Small intestine (tissue), 7 donors: ENCODE measurements around the gene GJA4. TPM values are rescaled to one million over a fixed set of nuclear protein-coding genes. Genes with fewer than 3 reads are reported as not detected.

Experiments used
- DNase-seq, 2 donors: peaks; one replicate each; pipeline versions ENCODE4 v3.0.0 to v3.0.0-alpha.2; 2013
- FAIRE-seq: peaks from 2 replicates; lab custom pipeline; 2012; peaks lifted over from hg19 to GRCh38; lab: Jason Lieb, UNC
- H3K27ac ChIP-seq, 3 donors: one replicate each; pipeline ENCODE4 v1.5.1; 2013; ENCODE audit warnings: low read length in 2 of 3, mild to moderate bottlenecking in 2 of 3, control low read depth in 1 of 3, inconsistent platforms in 1 of 3, low read depth in 1 of 3, moderate library complexity in 1 of 3
- H3K27me3 ChIP-seq, 3 donors: one replicate each; pipeline ENCODE4 v1.6.1; 2013; ENCODE audit warnings: low read length in 3 of 3, inconsistent platforms in 1 of 3; ENCODE audit not compliant: control insufficient read depth in 3 of 3, insufficient read depth in 3 of 3
- H3K36me3 ChIP-seq, 3 donors: one replicate each; pipeline ENCODE4 v1.6.1; 2013; ENCODE audit warnings: low read length in 3 of 3, inconsistent platforms in 1 of 3, low read depth in 1 of 3, mild to moderate bottlenecking in 1 of 3, moderate library complexity in 1 of 3; ENCODE audit not compliant: control insufficient read depth in 3 of 3, insufficient read depth in 2 of 3
- H3K4me1 ChIP-seq, 3 donors: one replicate each; pipeline ENCODE4 v1.6.1; 2013; ENCODE audit warnings: low read length in 2 of 3, inconsistent platforms in 1 of 3, low read depth in 1 of 3, mild to moderate bottlenecking in 1 of 3, moderate library complexity in 1 of 3; ENCODE audit not compliant: control insufficient read depth in 3 of 3, insufficient read depth in 2 of 3
- H3K4me3 ChIP-seq, 3 donors: one replicate each; pipeline ENCODE4 v1.5.1; 2013; ENCODE audit warnings: low read length in 3 of 3, control low read depth in 1 of 3, inconsistent platforms in 1 of 3, low read depth in 1 of 3, mild to moderate bottlenecking in 1 of 3, moderate library complexity in 1 of 3
- H3K9me3 ChIP-seq, 2 donors: one replicate each; pipeline ENCODE4 v1.6.1; 2013; ENCODE audit warnings: low read depth in 1 of 2, low read length in 1 of 2; ENCODE audit not compliant: control insufficient read depth in 2 of 2, insufficient read depth in 1 of 2
- WGBS, 3 donors: extraction: QIAGEN DNeasy Blood & Tissue Kit; methylation state at CpG; one replicate each; pipeline ENCODE4 v1.1.7; 2013; 5-methylcytosine and 5-hydroxymethylcytosine counted together
- polyA plus RNA-seq, 4 donors: library from polyadenylated mRNA; stranded (reverse) in 3 of 4; unstranded in 1 of 4; fragments of 200-250 nt in 3 of 4; fragments of 120-200 nt in 1 of 4; gene quantifications; one replicate each; pipeline versions ENCODE4 v1.2.1 to v1.2.3, GENCODE V29; 2013
- donor health status: healthy with polysubstance abuse.
- donor health status: control.
- donor health status: control.
- donor health status: Bipolar disorder and iron deficiency.
- donor health status: healthy.

GJA4 gene
- polyA plus RNA-seq, 4 donors = 0.81 to 16.8 (median 5.8) TPM; not detected in 1

- Histone ChIP-seq H3K36me3 (no peaks in the 10 kb centered on the region), H3K4me1 (no peaks in the 10 kb centered on the region), H3K9me3 (no peaks in the 10 kb centered on the region), H3K4me3 (no peak overlapping the region), H3K27me3 (no peaks in the 10 kb centered on the region), H3K27ac (no peak overlapping the region)
- FAIRE-seq (no peak), DNase-seq (no peak)
- 51 to 55% (median 52%) methylated on average over 8 of the region's 8 CpGs for WGBS, 3 donors
These were observed 42.8 kb upstream of the GJA4 start for GRCh38 chr1:34749992-34750391.

- no peak overlapping the region for H3K4me3 ChIP-seq
- H3K27me3 ChIP-seq = no peaks in the 10 kb centered on the region
- DNase-seq (no peak), FAIRE-seq (no peak)
- H3K4me1 ChIP-seq = no peaks in the 10 kb centered on the region
- WGBS, 3 donors = 76 to 83% (median 78%) methylated on average over 5 of the region's 5 CpGs
- no peaks in the 10 kb centered on the region for H3K9me3 ChIP-seq
- no peaks in the 10 kb centered on the region for H3K36me3 ChIP-seq
- no peak overlapping the region for H3K27ac ChIP-seq
These were observed 42.2 kb upstream of the GJA4 start for GRCh38 chr1:34750610-34751009.

- peaks cover 0 to 2% (median 0%) of the 10 kb centered on the region in 3 donors for H3K4me1 ChIP-seq
- 85 to 90% (median 88%) methylated on average over 3 of the region's 3 CpGs for WGBS, 3 donors
- no peak overlapping the region for H3K4me3 ChIP-seq
- H3K36me3 ChIP-seq = no peaks in the 10 kb centered on the region
- FAIRE-seq = no peak
- H3K27ac ChIP-seq = no peak overlapping the region
- no peaks in the 10 kb centered on the region for H3K9me3 ChIP-seq
- no peak for DNase-seq
- no peaks in the 10 kb centered on the region for H3K27me3 ChIP-seq
These were observed 39.6 kb upstream of the GJA4 start for GRCh38 chr1:34753163-34753562.

GRCh38 chr1:34754964-34755637 lies 37.7 kb upstream of the GJA4 start, which contains the start of gene GJB5:
GJB5 (plus strand) TSS chr1:34755047; CDS start chr1:34757331, 2,284 bp downstream.
- 72 to 74% (median 73%) methylated on average over 13 of the region's 13 CpGs for WGBS, 3 donors
- no peak within 1 kb of the TSS for H3K27ac ChIP-seq
- DNase-seq (no peak), FAIRE-seq (no peak)
- no peak within 1 kb of the TSS for H3K4me3 ChIP-seq
- H3K4me1 ChIP-seq = peaks cover 0 to 17% (median 0%) of the 10 kb centered on the region in 3 donors
- no peaks in the 10 kb centered on the region for H3K9me3 ChIP-seq
- no peaks in the 10 kb centered on the region for H3K27me3 ChIP-seq
- H3K36me3 ChIP-seq = no peaks in the 10 kb centered on the region

GRCh38 chr1:34755961-34756360 lies 36.8 kb upstream of the GJA4 start:
- H3K9me3 ChIP-seq = no peaks in the 10 kb centered on the region
- FAIRE-seq (no peak), DNase-seq (no peak)
- WGBS, 3 donors = 93 to 100% (median 93%) methylated on average over 6 of the region's 6 CpGs
- no peak overlapping the region for H3K27ac ChIP-seq
- H3K36me3 ChIP-seq = no peaks in the 10 kb centered on the region
- H3K4me1 ChIP-seq = peaks cover 0 to 20% (median 0%) of the 10 kb centered on the region in 3 donors
- H3K27me3 ChIP-seq = no peaks in the 10 kb centered on the region
- no peak overlapping the region for H3K4me3 ChIP-seq

GRCh38 chr1:34757386-34757785 lies 35.4 kb upstream of the GJA4 start:
- WGBS, 3 donors = 89 to 92% (median 91%) methylated on average over 21 of the region's 21 CpGs
- FAIRE-seq = no peak
- Histone ChIP-seq H3K9me3 (no peaks in the 10 kb centered on the region), H3K4me1 (peaks cover 0 to 20% (median 0%) of the 10 kb centered on the region in 3 donors), H3K4me3 (no peak overlapping the region), H3K27ac (no peak overlapping the region), H3K27me3 (peaks cover 0 to 3% (median 0%) of the 10 kb centered on the region in 3 donors), H3K36me3 (no peaks in the 10 kb centered on the region)
- no peak for DNase-seq

GRCh38 chr1:34758751-34759150 lies 34.0 kb upstream of the GJA4 start:
- no peak overlapping the region for H3K4me3 ChIP-seq
- 64 to 71% (median 65%) methylated on average over 4 of the region's 4 CpGs for WGBS, 3 donors
- no peaks in the 10 kb centered on the region for H3K9me3 ChIP-seq
- no peak for FAIRE-seq
- no peaks in the 10 kb centered on the region for H3K36me3 ChIP-seq
- H3K4me1 ChIP-seq = peaks cover 0 to 28% (median 0%) of the 10 kb centered on the region in 3 donors
- H3K27ac ChIP-seq = no peak overlapping the region
- peak in 1 of 2 donors; percentile 50 for DNase-seq
- peaks cover 0 to 3% (median 0%) of the 10 kb centered on the region in 3 donors for H3K27me3 ChIP-seq

GRCh38 chr1:34759503-34760357 lies 33.1 kb upstream of the GJA4 start, which contains the start of gene GJB4:
GJB4 (plus strand) TSS chr1:34759740; CDS start chr1:34761255, 1,515 bp downstream.
- Histone ChIP-seq H3K4me3 (no peak within 1 kb of the TSS), H3K9me3 (no peaks in the 10 kb centered on the region), H3K27me3 (peaks cover 0 to 3% (median 0%) of the 10 kb centered on the region in 3 donors), H3K27ac (no peak within 1 kb of the TSS), H3K36me3 (no peaks in the 10 kb centered on the region), H3K4me1 (peaks cover 0 to 30% (median 0%) of the 10 kb centered on the region in 3 donors)
- 24 to 54% (median 41%) methylated on average over 10 of the region's 10 CpGs for WGBS, 3 donors
- DNase-seq (peak in 1 of 2 donors; percentile 36), FAIRE-seq (no peak)
